ENCODE measurements around the gene BDH1.
A peak's percentile ranks its signal among the peaks of the same experiment; 100 is the strongest.

Gene BDH1

DNA sequence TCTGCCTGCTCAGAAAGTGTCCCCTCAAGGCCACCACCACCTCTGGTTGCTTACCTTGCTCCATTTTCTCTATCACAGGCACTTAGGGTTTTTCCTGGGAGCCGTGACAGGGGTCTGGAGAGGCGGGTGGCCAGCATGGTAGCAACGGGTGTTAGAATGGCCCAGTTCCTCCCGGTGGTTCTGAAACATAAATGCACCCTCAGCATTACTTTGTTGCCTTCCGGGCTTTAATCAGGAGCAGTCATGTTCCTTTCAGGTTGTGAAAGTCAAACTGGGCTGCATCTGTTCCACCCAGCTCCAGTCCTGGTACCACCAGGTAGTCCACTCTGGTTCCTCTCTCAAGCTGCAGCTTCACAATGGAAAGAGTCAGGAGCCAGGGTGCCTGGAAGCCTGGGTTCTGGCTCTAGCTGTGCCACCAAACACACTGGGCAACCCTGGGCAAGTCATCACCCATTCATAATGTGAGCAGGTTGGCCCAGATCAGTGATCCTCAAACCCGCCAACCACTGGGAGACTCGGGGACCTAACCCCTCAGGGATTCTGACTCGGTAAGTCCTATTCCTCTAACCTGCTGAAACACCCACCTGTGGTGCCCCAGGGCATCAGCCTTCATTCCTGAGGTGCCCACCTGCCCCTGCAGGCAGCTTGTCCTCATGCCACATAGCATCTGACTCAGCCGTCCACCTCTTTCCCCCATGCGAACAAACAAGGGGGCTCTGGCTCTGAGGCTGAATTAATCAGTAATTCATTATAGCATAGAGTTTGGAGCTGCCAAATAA, 9.3 kb downstream of the BDH1 start:
- no peak for DNase-seq (ENCODE audit: low read depth, low spot score)
- Histone ChIP-seq H3K36me3 (ENCODE audit: insufficient read depth, insufficient read length, low read length) (no peaks in the 10 kb centered on the region), H3K9ac (ENCODE audit: insufficient read length, low read depth) (no peak overlapping the region), H3K4me1 (ENCODE audit: insufficient read depth, insufficient read length) (peaks cover 22% of the 10 kb centered on the region), H3K9me3 (ENCODE audit: insufficient read depth, low read length) (no peaks in the 10 kb centered on the region), H3K27me3 (ENCODE audit: insufficient read depth, insufficient read length) (no peaks in the 10 kb centered on the region), H3K4me3 (ENCODE audit: insufficient read length, low read depth) (no peak overlapping the region)
- TF ChIP-seq ZNF274 (IDR thresholded peaks at IDR 0.05; ENCODE audit: low read depth, low read length), result no peak
- no peak for TF ChIP-seq YY1 (IDR thresholded peaks at IDR 0.05; ENCODE audit: insufficient read depth, insufficient read length)
- TF ChIP-seq SUZ12 (IDR thresholded peaks at IDR 0.05; ENCODE audit: extremely low read depth, insufficient read depth, insufficient read length), result no peak

DNA sequence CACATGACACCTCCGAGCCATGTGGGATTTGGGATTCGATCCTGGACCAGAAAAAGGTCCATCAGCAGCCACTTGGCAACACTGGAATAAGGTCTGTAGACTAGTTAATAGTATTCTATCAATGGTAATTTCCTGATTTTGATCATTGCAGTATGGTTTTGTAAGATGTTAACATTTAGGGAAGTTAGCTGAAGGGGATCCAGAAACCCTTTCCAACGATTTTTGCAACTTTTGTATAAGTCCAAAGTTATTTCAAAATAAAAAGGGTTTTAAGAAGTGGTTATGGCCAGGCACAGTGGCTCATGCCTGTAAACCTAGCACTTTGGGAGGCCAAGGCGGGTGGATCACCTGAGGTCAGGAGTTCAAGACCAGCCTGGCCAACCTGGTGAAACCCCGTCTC, 10.2 kb downstream of the BDH1 start:
- H3K9me3 ChIP-seq (ENCODE audit: insufficient read depth, low read length), result no peaks in the 10 kb centered on the region
- no peaks in the 10 kb centered on the region for H3K36me3 ChIP-seq (ENCODE audit: insufficient read depth, insufficient read length, low read length)
- no peak overlapping the region for H3K9ac ChIP-seq (ENCODE audit: insufficient read length, low read depth)
- H3K27me3 ChIP-seq (ENCODE audit: insufficient read depth, insufficient read length), result no peaks in the 10 kb centered on the region
- H3K4me1 ChIP-seq (ENCODE audit: insufficient read depth, insufficient read length), result peaks cover 25% of the 10 kb centered on the region
- TF ChIP-seq ZNF274 (IDR thresholded peaks at IDR 0.05; ENCODE audit: low read depth, low read length) (no peak), YY1 (IDR thresholded peaks at IDR 0.05; ENCODE audit: insufficient read depth, insufficient read length) (no peak), SUZ12 (IDR thresholded peaks at IDR 0.05; ENCODE audit: extremely low read depth, insufficient read depth, insufficient read length) (no peak)
- no peak for DNase-seq (ENCODE audit: low read depth, low spot score)
- no peak overlapping the region for H3K4me3 ChIP-seq (ENCODE audit: insufficient read length, low read depth)

DNA sequence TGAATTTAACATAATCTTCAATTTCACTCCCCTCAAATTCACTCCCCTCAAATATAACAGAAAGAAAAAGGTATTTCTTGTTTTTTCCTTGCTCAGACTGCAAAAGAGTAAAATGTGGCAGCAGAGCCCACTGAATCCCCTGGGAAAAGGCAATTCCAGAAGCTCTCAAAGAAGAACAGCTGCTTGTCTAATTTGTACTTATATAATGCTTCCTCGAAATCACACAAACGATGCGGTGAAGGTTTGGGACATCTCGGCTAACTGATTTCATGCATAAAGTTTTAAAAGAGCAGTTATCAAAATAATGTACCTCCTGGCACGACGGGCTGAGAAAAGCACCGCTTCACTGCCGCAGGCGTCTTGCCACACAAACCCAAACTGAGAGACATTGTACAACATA, 10.7 kb downstream of the BDH1 start:
- no peaks in the 10 kb centered on the region for H3K9me3 ChIP-seq (ENCODE audit: insufficient read depth, low read length)
- no peak for DNase-seq (ENCODE audit: low read depth, low spot score)
- TF ChIP-seq ZNF274 (IDR thresholded peaks at IDR 0.05; ENCODE audit: low read depth, low read length), result no peak
- H3K27me3 ChIP-seq (ENCODE audit: insufficient read depth, insufficient read length), result no peaks in the 10 kb centered on the region
- H3K4me1 ChIP-seq (ENCODE audit: insufficient read depth, insufficient read length), result peaks cover 22% of the 10 kb centered on the region
- H3K9ac ChIP-seq (ENCODE audit: insufficient read length, low read depth), result no peak overlapping the region
- no peaks in the 10 kb centered on the region for H3K36me3 ChIP-seq (ENCODE audit: insufficient read depth, insufficient read length, low read length)
- H3K4me3 ChIP-seq (ENCODE audit: insufficient read length, low read depth), result no peak overlapping the region

DNA sequence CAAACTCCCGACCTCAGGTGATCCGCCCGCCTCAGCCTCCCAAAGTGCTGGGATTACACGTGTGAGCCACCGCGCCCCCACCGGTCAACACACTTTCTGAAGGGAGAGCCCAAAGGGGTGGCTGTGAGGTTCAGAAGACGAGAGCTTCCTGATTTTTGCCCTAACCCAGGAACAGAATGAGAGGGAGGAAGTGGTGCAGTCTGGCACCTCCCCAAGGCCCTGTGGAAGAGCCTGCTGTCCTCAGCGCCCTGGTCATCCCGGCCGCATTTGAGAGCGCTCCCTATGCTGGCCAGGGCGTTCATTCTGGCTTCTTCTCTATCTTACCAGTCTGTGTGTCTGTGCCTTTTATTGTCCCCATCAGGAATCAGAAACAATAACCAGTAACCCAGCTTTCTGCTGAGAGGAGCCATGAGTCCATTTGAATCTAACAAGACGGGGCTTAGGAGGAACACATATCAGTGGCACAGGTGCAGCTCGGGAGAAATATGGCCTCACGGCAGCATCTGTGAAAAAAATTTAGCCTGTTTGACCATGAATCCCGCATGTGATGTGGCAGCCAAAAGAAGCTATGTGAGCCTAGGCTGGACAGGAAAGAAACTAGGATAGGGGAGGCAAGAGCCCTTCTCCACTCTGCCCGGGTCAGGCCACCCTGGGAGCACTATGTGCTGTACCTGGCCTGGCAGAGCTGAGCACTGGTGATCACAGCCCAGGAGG, 12.9 kb downstream of the BDH1 start:
- no peak overlapping the region for H3K9ac ChIP-seq (ENCODE audit: insufficient read length, low read depth)

DNA sequence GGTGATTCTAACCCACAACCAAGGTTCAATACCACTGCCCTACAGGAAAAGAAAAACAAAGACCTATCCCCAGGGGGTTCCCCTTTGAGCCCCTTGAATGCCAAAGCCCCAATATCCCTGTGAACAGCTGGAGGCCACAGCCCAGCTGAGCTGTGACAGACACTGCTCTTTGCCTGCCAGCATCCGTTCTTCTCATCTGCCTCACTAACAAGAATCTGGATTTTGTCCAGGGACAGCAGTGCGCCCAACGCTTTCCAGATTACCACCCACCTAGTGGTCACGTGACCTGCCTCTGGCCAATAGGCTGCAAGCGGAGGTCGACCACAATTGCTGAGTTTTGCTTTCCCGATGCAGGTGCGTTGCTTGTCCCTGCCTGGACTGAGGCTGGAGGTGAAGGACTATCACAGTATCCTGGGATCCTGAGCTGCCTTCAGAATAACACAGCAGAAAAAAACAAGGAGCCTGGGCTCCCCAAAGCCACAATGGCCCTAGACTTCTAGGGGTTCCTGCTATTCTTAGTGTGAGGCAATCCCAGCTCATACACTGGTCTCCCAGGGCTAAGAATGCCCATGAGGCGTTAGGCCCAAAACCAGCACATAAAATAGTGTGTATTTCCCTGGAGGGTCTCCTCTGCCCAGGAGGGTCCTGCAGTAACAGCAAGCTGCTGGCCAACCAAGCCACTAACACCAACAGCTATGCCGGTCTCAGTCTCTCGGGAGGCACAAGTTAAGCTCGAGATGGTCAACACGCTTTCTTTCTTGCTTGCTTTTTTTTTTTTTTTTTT, 13.8 kb downstream of the BDH1 start:
- Histone ChIP-seq H3K4me3 (ENCODE audit: insufficient read length, low read depth) (peak overlapping the region; percentile 3), H3K9ac (ENCODE audit: insufficient read length, low read depth) (peak overlapping the region; percentile 9), H3K27me3 (ENCODE audit: insufficient read depth, insufficient read length) (no peaks in the 10 kb centered on the region), H3K4me1 (ENCODE audit: insufficient read depth, insufficient read length) (peaks cover 12% of the 10 kb centered on the region), H3K9me3 (ENCODE audit: insufficient read depth, low read length) (no peaks in the 10 kb centered on the region), H3K36me3 (ENCODE audit: insufficient read depth, insufficient read length, low read length) (no peaks in the 10 kb centered on the region)
- TF ChIP-seq SUZ12 (IDR thresholded peaks at IDR 0.05; ENCODE audit: extremely low read depth, insufficient read depth, insufficient read length), result no peak
- no peak for TF ChIP-seq ZNF274 (IDR thresholded peaks at IDR 0.05; ENCODE audit: low read depth, low read length)
- no peak for TF ChIP-seq YY1 (IDR thresholded peaks at IDR 0.05; ENCODE audit: insufficient read depth, insufficient read length)
- no peak for DNase-seq (ENCODE audit: low read depth, low spot score)

More for the DNA sequence above, 12.9 kb downstream of the BDH1 start:
- Histone ChIP-seq H3K27me3 (ENCODE audit: insufficient read depth, insufficient read length) (no peaks in the 10 kb centered on the region), H3K36me3 (ENCODE audit: insufficient read depth, insufficient read length, low read length) (no peaks in the 10 kb centered on the region), H3K4me1 (ENCODE audit: insufficient read depth, insufficient read length) (peaks cover 19% of the 10 kb centered on the region), H3K4me3 (ENCODE audit: insufficient read length, low read depth) (no peak overlapping the region), H3K9me3 (ENCODE audit: insufficient read depth, low read length) (no peaks in the 10 kb centered on the region)
- TF ChIP-seq YY1 (IDR thresholded peaks at IDR 0.05; ENCODE audit: insufficient read depth, insufficient read length), result no peak
- TF ChIP-seq SUZ12 (IDR thresholded peaks at IDR 0.05; ENCODE audit: extremely low read depth, insufficient read depth, insufficient read length), result no peak
- no peak for DNase-seq (ENCODE audit: low read depth, low spot score)

DNA sequence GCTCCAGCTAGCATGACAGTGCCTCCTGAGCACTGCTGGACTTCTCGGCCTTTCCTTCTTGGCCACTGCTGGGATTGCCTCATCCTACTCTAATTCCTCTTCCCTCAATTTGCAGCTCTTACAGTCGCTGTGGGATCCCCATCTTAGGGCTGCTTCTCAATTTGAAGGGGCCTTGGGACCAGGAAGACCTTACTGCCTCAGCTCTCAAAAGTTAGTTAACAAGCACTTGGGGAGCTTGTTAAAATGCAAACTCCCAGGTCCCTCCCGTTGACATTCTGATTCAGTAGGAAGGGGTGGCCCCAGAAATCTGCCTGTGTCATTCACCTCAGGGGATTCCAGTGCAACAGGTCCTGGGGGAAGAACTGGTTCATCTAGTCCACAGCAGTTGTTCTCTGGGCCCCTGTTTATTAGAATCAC, 14.8 kb downstream of the BDH1 start:
- no peaks in the 10 kb centered on the region for H3K36me3 ChIP-seq (ENCODE audit: insufficient read depth, insufficient read length, low read length)
- peaks cover 12% of the 10 kb centered on the region for H3K4me1 ChIP-seq (ENCODE audit: insufficient read depth, insufficient read length)
- no peaks in the 10 kb centered on the region for H3K9me3 ChIP-seq (ENCODE audit: insufficient read depth, low read length)
- TF ChIP-seq ZNF274 (IDR thresholded peaks at IDR 0.05; ENCODE audit: low read depth, low read length), result no peak
- no peak for TF ChIP-seq YY1 (IDR thresholded peaks at IDR 0.05; ENCODE audit: insufficient read depth, insufficient read length)
- no peak for TF ChIP-seq SUZ12 (IDR thresholded peaks at IDR 0.05; ENCODE audit: extremely low read depth, insufficient read depth, insufficient read length)
- no peak overlapping the region for H3K9ac ChIP-seq (ENCODE audit: insufficient read length, low read depth)
- no peak for DNase-seq (ENCODE audit: low read depth, low spot score)
- no peaks in the 10 kb centered on the region for H3K27me3 ChIP-seq (ENCODE audit: insufficient read depth, insufficient read length)
- no peak overlapping the region for H3K4me3 ChIP-seq (ENCODE audit: insufficient read length, low read depth)

DNA sequence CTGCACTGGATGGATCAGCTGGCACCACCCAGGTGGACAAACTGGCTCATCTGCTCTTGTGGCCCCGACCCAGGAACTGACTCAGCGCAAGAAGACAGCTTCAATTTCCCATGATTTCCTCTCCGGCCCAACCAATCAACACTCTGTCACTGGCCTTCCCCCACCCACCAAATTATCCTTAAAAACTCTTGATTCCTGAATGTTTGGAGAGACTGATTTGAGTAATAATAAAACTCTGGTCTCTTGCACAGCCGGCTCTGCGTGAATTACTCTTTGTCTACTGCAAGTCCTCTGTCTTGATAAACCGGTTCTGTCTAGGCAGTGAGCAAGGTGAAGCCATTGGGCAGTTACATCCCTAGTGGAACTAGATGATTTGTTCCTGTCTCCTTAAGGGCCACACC, 16.1 kb downstream of the BDH1 start:
- TF ChIP-seq SUZ12 (IDR thresholded peaks at IDR 0.05; ENCODE audit: extremely low read depth, insufficient read depth, insufficient read length) (no peak), YY1 (IDR thresholded peaks at IDR 0.05; ENCODE audit: insufficient read depth, insufficient read length) (no peak), ZNF274 (IDR thresholded peaks at IDR 0.05; ENCODE audit: low read depth, low read length) (no peak)
- no peaks in the 10 kb centered on the region for H3K36me3 ChIP-seq (ENCODE audit: insufficient read depth, insufficient read length, low read length)
- H3K4me3 ChIP-seq (ENCODE audit: insufficient read length, low read depth), result no peak overlapping the region
- no peaks in the 10 kb centered on the region for H3K9me3 ChIP-seq (ENCODE audit: insufficient read depth, low read length)
- no peaks in the 10 kb centered on the region for H3K27me3 ChIP-seq (ENCODE audit: insufficient read depth, insufficient read length)
- H3K4me1 ChIP-seq (ENCODE audit: insufficient read depth, insufficient read length), result peaks cover 12% of the 10 kb centered on the region
- no peak overlapping the region for H3K9ac ChIP-seq (ENCODE audit: insufficient read length, low read depth)
- no peak for DNase-seq (ENCODE audit: low read depth, low spot score)

Data from NT2/D1 (cell line).